Karpas-422 (cell line): ENCODE measurements around the gene ATF7IP. TPM values are rescaled to one million over a fixed set of nuclear protein-coding genes. Genes with fewer than 3 reads are reported as not detected.

Experiments
- DNase-seq: peaks from one replicate; pipeline ENCODE4 v3.0.0-alpha.2; 2015
- H2AFZ ChIP-seq: fragments of 200-600 bp; sonication (generic); 2 replicates; pipeline ENCODE4 v1.6.1; 2014; ENCODE audit warnings: antibody characterized with exemption, low read length, mixed read lengths
- H3K27ac ChIP-seq: fragments of 200-600 bp; sonication (generic); 2 replicates; pipeline ENCODE4 v1.5.1; 2014; ENCODE audit warnings: mild to moderate bottlenecking, low read length, moderate library complexity
- H3K27me3 ChIP-seq: fragments of 200-600 bp; sonication (generic); 2 replicates; pipeline ENCODE4 v1.6.1; 2014; ENCODE audit warnings: low read length, mixed read lengths
- H3K36me3 ChIP-seq: fragments of 200-600 bp; sonication (generic); 2 replicates; pipeline ENCODE4 v1.6.1; 2014; ENCODE audit warnings: low read length, mixed read lengths; ENCODE audit not compliant: insufficient read depth
- H3K4me1 ChIP-seq: fragments of 200-600 bp; sonication (generic); 2 replicates; pipeline ENCODE4 v1.6.1; 2014; ENCODE audit warnings: mild to moderate bottlenecking, low read length, mixed read lengths
- H3K4me2 ChIP-seq: fragments of 200-600 bp; sonication (generic); 2 replicates; pipeline ENCODE4 v1.6.1; 2014; ENCODE audit warnings: low read length, low read depth, mild to moderate bottlenecking; ENCODE audit not compliant: poor library complexity, severe bottlenecking
- H3K4me3 ChIP-seq: fragments of 200-600 bp; sonication (generic); 2 replicates; pipeline ENCODE4 v1.5.1; 2014; ENCODE audit warnings: mild to moderate bottlenecking, antibody characterized with exemption, low read length, mixed read lengths
- H3K79me2 ChIP-seq: fragments of 200-600 bp; sonication (generic); 2 replicates; pipeline ENCODE4 v1.6.1; 2014; ENCODE audit warnings: mild to moderate bottlenecking, low read length, mixed read lengths
- H3K9ac ChIP-seq: fragments of 200-600 bp; sonication (generic); 2 replicates; pipeline ENCODE4 v1.6.0; 2014; ENCODE audit warnings: low read length
- H3K9me2 ChIP-seq: fragments of 200-600 bp; sonication (generic), shearing (Covaris generic); replicated peaks from 2 replicates; pipeline ENCODE4 v1.6.0; 2014; ENCODE audit warnings: mild to moderate bottlenecking, low read length, moderate library complexity; ENCODE audit not compliant: insufficient read depth
- H3K9me3 ChIP-seq: fragments of 300-700, 200-600 bp; sonication (generic); 2 replicates; pipeline ENCODE4 v1.6.1; 2014; ENCODE audit warnings: low read length, mixed read lengths
- H4K20me1 ChIP-seq: fragments of 200-600 bp; sonication (generic); 2 replicates; pipeline ENCODE4 v1.6.1; 2014; ENCODE audit warnings: mild to moderate bottlenecking, antibody characterized with exemption, low read length, low read depth; ENCODE audit not compliant: insufficient read depth
- total RNA-seq: library from RNA; depleted of rRNA; stranded (reverse); fragments of >200 nt; shearing (Covaris generic); gene quantifications from 2 replicates; pipeline ENCODE4 v1.2.3, GENCODE V29; 2014; ENCODE audit warnings: low replicate concordance

ATF7IP gene
- total RNA-seq, 1 experiment from 2014 or later = 88.4 TPM

DNA sequence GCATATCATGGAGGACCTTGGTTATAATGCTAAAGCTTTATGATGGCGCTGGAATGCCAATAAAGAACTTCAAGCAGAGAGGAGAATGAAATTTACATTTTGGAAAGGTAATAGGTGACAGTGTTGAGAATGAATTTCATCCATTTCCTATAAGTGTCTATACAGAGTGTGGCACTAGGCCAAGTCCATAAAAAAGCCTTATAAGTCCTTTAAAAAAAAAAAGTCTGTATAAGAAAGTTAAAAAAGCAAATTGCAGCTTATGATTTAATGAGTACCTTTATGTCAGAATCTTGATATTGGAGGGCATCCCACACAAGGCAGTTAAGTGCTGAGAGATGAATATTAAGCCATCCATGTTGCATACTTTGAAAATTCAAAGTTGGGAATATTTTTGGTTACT lies 62.4 kb downstream of the ATF7IP start:
- Histone ChIP-seq H3K36me3 (peaks cover 69% of the 10 kb centered on the region), H3K27ac (no peak overlapping the region), H3K9me2 (no peaks in the 10 kb centered on the region), H2AFZ (no peak overlapping the region), H3K27me3 (no peaks in the 10 kb centered on the region), H3K4me2 (no peak overlapping the region), H3K4me3 (no peak overlapping the region), H3K79me2 (peaks cover 99% of the 10 kb centered on the region), H4K20me1 (no peaks in the 10 kb centered on the region), H3K4me1 (no peaks in the 10 kb centered on the region), H3K9me3 (no peaks in the 10 kb centered on the region), H3K9ac (no peak overlapping the region)
- no peak for DNase-seq

DNA sequence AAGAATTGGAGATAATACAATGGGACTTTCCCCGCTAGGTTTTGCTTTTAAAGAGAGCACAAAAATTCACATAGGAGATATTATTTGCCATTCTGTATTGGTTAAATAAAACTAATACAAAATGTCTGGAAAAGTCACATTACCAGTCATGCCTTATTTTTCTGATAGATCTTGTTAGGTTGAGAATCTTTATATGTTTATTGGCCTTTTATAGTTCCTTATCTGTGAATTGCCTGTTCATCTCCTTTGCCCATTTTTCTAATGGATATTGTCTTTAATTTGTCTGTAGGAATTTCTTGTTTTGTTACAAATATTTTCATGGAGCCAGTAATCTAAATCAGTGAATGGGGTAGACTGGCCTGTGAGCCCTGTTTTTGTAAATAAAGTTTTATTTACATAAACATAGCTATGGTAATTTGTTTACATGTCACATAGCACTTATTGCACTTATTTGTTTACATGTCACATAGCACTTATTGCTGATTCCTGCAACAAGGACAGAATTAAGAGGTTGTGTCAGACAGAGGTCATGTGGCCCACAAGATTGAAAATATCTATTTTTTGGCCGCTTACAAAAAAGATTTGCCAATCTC lies 65.0 kb downstream of the ATF7IP start:
- H3K9me2 ChIP-seq = no peaks in the 10 kb centered on the region
- no peaks in the 10 kb centered on the region for H3K4me1 ChIP-seq
- no peak for DNase-seq
- H3K9me3 ChIP-seq = no peaks in the 10 kb centered on the region
- no peak overlapping the region for H3K9ac ChIP-seq
- H3K4me3 ChIP-seq = no peak overlapping the region
- H2AFZ ChIP-seq = no peak overlapping the region
- H3K27me3 ChIP-seq = no peaks in the 10 kb centered on the region
- peaks cover 55% of the 10 kb centered on the region for H3K36me3 ChIP-seq
- H3K27ac ChIP-seq = no peak overlapping the region
- no peaks in the 10 kb centered on the region for H4K20me1 ChIP-seq
- peaks cover 94% of the 10 kb centered on the region for H3K79me2 ChIP-seq
- H3K4me2 ChIP-seq = no peak overlapping the region

DNA sequence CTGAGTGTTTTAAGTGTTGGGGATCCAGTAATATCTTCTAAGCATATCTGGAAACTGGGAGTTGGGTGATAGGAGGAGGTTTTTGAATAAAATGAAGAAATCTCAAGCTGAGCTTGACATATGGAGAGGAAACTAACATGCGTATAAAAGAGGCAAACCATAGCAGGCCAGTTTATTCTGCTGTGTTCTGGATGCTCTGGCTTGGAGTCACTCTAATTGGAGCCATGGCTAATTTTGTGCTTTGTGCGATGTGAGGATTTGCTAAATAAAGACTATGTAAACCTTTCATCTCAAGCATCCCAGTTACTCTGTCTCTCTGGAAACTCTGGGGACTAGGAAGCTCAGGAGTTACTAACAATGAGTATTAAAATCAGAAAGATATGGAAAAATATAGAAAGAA lies 66.5 kb downstream of the ATF7IP start:
- H3K9ac ChIP-seq = no peak overlapping the region
- H3K27me3 ChIP-seq = no peaks in the 10 kb centered on the region
- H3K9me3 ChIP-seq = no peaks in the 10 kb centered on the region
- no peak overlapping the region for H2AFZ ChIP-seq
- no peak overlapping the region for H3K4me2 ChIP-seq
- DNase-seq = no peak
- H3K4me1 ChIP-seq = no peaks in the 10 kb centered on the region
- no peak overlapping the region for H3K4me3 ChIP-seq
- H4K20me1 ChIP-seq = no peaks in the 10 kb centered on the region
- no peaks in the 10 kb centered on the region for H3K9me2 ChIP-seq
- no peak overlapping the region for H3K27ac ChIP-seq
- H3K79me2 ChIP-seq = peaks cover 83% of the 10 kb centered on the region
- peaks cover 54% of the 10 kb centered on the region for H3K36me3 ChIP-seq

DNA sequence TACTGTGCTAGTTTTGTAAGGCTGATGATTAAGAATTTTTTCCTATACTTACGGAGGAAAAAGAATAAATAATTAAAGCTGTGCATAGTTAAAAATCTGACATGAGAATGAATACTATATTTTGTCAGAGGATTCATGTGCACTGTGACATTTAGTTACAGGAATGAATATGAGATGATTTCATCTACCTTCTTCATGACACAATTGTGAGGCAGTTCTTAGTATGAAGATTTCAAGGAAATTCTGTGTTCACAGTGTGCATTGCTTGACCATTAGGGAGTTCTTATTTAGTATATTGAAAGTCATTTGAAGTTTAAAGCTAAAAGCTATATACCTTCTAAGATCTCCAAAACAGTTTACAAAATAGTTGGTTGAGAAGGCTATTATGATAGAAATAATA lies 70.1 kb downstream of the ATF7IP start:
- H3K4me2 ChIP-seq = no peak overlapping the region
- H3K79me2 ChIP-seq = peaks cover 62% of the 10 kb centered on the region
- H3K27ac ChIP-seq = no peak overlapping the region
- no peak overlapping the region for H3K9ac ChIP-seq
- H2AFZ ChIP-seq = no peak overlapping the region
- DNase-seq = no peak
- H3K9me2 ChIP-seq = no peaks in the 10 kb centered on the region
- H4K20me1 ChIP-seq = no peaks in the 10 kb centered on the region
- H3K4me3 ChIP-seq = no peak overlapping the region
- H3K36me3 ChIP-seq = peaks cover 52% of the 10 kb centered on the region
- H3K27me3 ChIP-seq = no peaks in the 10 kb centered on the region
- H3K9me3 ChIP-seq = no peaks in the 10 kb centered on the region
- no peaks in the 10 kb centered on the region for H3K4me1 ChIP-seq

DNA sequence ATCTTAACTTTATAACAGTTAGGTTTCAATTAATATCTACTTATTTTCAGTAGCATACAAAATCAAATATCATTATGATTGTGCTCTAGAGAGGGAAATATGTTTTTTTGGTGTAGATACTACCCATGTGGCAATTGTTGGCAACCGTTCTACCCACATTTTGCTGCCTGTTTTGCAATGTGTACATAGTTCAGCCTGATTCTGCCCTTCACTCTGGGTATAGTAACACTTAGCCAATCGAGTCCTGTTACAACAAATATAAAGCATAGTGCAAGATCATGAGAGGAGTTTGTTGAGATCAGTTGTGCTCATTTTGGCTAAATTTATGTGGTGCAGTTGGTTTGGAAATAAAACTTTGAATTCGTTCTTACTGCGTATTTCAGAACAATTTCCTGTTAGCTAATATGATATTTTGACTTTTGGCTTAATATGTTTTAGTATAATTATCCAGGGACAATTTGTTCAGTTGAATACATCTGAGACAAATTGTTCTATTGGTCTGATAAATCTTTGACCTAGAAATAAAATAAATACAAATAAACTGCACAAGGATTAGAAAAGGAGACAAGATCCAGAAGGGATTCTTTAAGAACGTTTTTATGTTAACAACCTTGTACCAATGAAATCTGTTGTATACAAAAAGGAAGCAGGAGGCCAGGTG lies 76.9 kb downstream of the ATF7IP start:
- Histone ChIP-seq H3K4me3 (no peak overlapping the region), H3K36me3 (peaks cover 45% of the 10 kb centered on the region), H2AFZ (no peak overlapping the region), H3K79me2 (peaks cover 31% of the 10 kb centered on the region), H4K20me1 (no peaks in the 10 kb centered on the region), H3K27me3 (no peaks in the 10 kb centered on the region), H3K9me3 (no peaks in the 10 kb centered on the region), H3K27ac (no peak overlapping the region), H3K4me2 (no peak overlapping the region), H3K9ac (no peak overlapping the region), H3K4me1 (no peaks in the 10 kb centered on the region), H3K9me2 (no peaks in the 10 kb centered on the region)
- DNase-seq = no peak

DNA sequence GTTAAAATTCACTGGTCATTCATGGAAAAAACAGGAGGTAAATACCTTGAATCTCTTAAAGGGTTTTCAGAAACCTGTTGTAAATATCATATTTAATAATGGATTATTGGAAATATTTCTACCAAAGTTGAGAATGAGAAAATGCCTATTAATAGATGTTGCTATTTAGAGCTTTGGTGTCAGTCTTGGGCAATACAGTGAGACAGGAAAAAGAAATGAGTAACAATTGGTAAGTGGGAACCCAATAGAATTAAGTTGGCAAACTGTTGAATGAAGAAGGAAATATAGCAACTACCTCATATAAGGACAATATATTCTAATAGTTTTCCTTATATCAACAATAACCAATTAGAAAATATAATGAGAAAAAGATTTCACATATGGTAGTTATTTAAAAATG lies 78.0 kb downstream of the ATF7IP start:
- H3K9me3 ChIP-seq = no peaks in the 10 kb centered on the region
- no peak overlapping the region for H2AFZ ChIP-seq
- no peak overlapping the region for H3K9ac ChIP-seq
- no peak for DNase-seq
- H3K9me2 ChIP-seq = no peaks in the 10 kb centered on the region
- peaks cover 35% of the 10 kb centered on the region for H3K79me2 ChIP-seq
- H3K27me3 ChIP-seq = no peaks in the 10 kb centered on the region
- peaks cover 50% of the 10 kb centered on the region for H3K36me3 ChIP-seq
- H4K20me1 ChIP-seq = no peaks in the 10 kb centered on the region
- H3K4me3 ChIP-seq = no peak overlapping the region
- H3K4me2 ChIP-seq = no peak overlapping the region
- no peak overlapping the region for H3K27ac ChIP-seq
- no peaks in the 10 kb centered on the region for H3K4me1 ChIP-seq

DNA sequence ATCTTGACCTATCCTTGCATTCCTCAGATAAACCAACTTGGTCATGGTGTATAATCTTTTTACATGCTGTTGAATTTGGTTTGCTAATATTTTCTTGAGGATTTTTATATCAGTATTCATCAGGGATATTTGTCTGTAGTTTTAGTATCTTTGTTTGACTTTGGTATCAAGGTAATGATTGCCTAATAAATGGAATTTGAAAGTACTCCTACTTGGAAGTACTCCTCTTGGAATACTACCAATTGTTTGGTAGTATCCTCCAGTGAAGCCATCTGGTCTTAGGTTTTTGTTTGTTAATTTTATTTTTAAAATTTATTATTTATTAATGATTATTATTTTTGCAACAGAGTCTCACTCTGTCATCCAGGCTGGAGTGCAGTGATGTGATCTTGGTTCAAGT lies 85.0 kb downstream of the ATF7IP start:
- no peaks in the 10 kb centered on the region for H3K9me3 ChIP-seq
- no peaks in the 10 kb centered on the region for H3K9me2 ChIP-seq
- H2AFZ ChIP-seq = no peak overlapping the region
- no peak for DNase-seq
- H3K4me1 ChIP-seq = peaks cover 16% of the 10 kb centered on the region
- no peak overlapping the region for H3K4me2 ChIP-seq
- no peak overlapping the region for H3K27ac ChIP-seq
- no peaks in the 10 kb centered on the region for H3K27me3 ChIP-seq
- H3K79me2 ChIP-seq = peaks cover 48% of the 10 kb centered on the region
- no peaks in the 10 kb centered on the region for H4K20me1 ChIP-seq
- peaks cover 41% of the 10 kb centered on the region; the same call in 1 of the 2 replicates for H3K36me3 ChIP-seq
- H3K9ac ChIP-seq = no peak overlapping the region
- H3K4me3 ChIP-seq = no peak overlapping the region

DNA sequence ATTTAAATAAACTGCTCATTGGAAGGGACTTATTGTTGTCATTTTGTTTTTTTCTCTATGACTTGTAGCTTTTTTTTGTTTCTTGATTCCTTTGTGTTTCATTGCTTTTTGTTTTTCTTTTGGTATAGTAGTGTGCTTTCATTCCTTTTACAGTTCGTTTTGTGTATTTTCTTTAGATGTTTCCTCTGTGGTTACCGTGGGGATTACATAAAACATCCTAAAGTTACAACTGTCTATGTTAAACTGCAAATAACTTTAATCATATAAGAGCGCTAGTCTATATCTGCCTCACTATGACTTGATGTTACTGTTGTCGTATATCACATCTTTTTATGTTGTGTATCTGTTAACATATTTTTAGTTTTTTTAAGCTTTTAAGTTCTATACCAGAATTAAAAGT lies 86.9 kb downstream of the ATF7IP start:
- Histone ChIP-seq H3K36me3 (peaks cover 44% of the 10 kb centered on the region; the same call in 1 of the 2 replicates), H3K27me3 (no peaks in the 10 kb centered on the region), H3K9me3 (no peaks in the 10 kb centered on the region), H3K79me2 (peaks cover 50% of the 10 kb centered on the region), H2AFZ (no peak overlapping the region), H4K20me1 (no peaks in the 10 kb centered on the region), H3K4me2 (no peak overlapping the region), H3K4me3 (no peak overlapping the region), H3K9me2 (no peaks in the 10 kb centered on the region), H3K9ac (no peak overlapping the region), H3K27ac (no peak overlapping the region; the same call in 1 of the 2 replicates), H3K4me1 (peaks cover 16% of the 10 kb centered on the region)
- no peak for DNase-seq
